Transverse colon (tissue), 4 donors: ENCODE results near the gene UBE2J1. TPM values are rescaled to one million over a fixed set of nuclear protein-coding genes. Genes with fewer than 3 reads are reported as not detected.

ENCODE experiments used
- DNase-seq: peaks from one replicate; pipeline ENCODE4 v3.0.0-alpha.2; 2019
- H3K27ac ChIP-seq, 4 donors: fragments of 200-600 bp; sonication (generic); 2 replicates each; pipeline ENCODE4 v1.5.1; 2016 to 2018; ENCODE audit warnings: inconsistent platforms in 4 of 4
- H3K27me3 ChIP-seq: fragments of 200-600 bp; sonication (generic); 2 replicates; pipeline ENCODE4 v1.5.1; 2017; ENCODE audit warnings: inconsistent platforms
- H3K36me3 ChIP-seq, 4 donors: fragments of 200-600 bp; sonication (generic); 2 replicates each; pipeline ENCODE4 v1.5.1; 2017 to 2019; ENCODE audit warnings: inconsistent platforms in 4 of 4
- H3K4me1 ChIP-seq, 4 donors: fragments of 200-600 bp; sonication (generic); 2 replicates each; pipeline ENCODE4 v1.5.1; 2017 to 2020; ENCODE audit warnings: inconsistent platforms in 4 of 4
- H3K4me3 ChIP-seq, 4 donors: fragments of 200-600 bp; sonication (generic); 1 replicate in 1 of 4; 2 replicates in 3 of 4; pipeline versions ENCODE4 v1.5.1 to v1.6.1; 2017 to 2019; ENCODE audit warnings: inconsistent platforms in 4 of 4
- H3K9me3 ChIP-seq, 2 donors: fragments of 200-600 bp; sonication (generic); 2 replicates each; pipeline ENCODE4 v1.5.1; 2017 to 2019; ENCODE audit warnings: inconsistent platforms in 2 of 2
- CTCF ChIP-seq, 5 experiments: fragments of 200-600 bp in 3 of 5; fragments of 450-650 bp in 2 of 5; sonication (generic) in 3 of 5; IDR thresholded peaks; 1 replicate in 2 of 5; 2 replicates in 3 of 5; pipeline ENCODE4 v1.5.1; 2016 to 2017; ENCODE audit warnings: antibody characterized with exemption in 5 of 5, inconsistent platforms in 3 of 5, mild to moderate bottlenecking in 2 of 5, moderate library complexity in 1 of 5
- EP300 ChIP-seq: sonication (generic); formaldehyde crosslinking; IDR thresholded peaks from one replicate; pipeline ENCODE4 v1.6.1; 2017; ENCODE audit warnings: antibody characterized with exemption, low read depth
- POLR2A ChIP-seq: fragments of 450-650 bp; IDR thresholded peaks from one replicate; pipeline ENCODE4 v1.6.1; 2016; ENCODE audit warnings: antibody characterized with exemption, mild to moderate bottlenecking, moderate library complexity
- POLR2AphosphoS5 ChIP-seq, 3 donors: sonication (generic); formaldehyde crosslinking; IDR thresholded peaks; one replicate each; pipeline ENCODE4 v1.6.1; 2016; ENCODE audit warnings: antibody characterized with exemption in 3 of 3
- WGBS, 2 donors: methylation state at CpG; one replicate each; pipeline ENCODE4 v1.1.5; 2018; ENCODE audit warnings: low coverage in 1 of 2; 5-methylcytosine and 5-hydroxymethylcytosine counted together
- in situ Hi-C, 4 donors: fragments of 200-750 bp; cut with MboI; loops; one replicate each; pipeline versions ENCODE4 v1.15.0 to v1.15.1; 2017; ENCODE audit warnings: low sequenced_read_pairs in 3 of 4, low pct_ligation_motif_present in 1 of 4, low pct_unique_long_range_greater_than_20kb in 1 of 4
- intact Hi-C: fragments of 100-400 bp; cut with DNase I; formaldehyde crosslinking; loops from one replicate; pipeline ENCODE4 v1.15.1; 2023; ENCODE audit warnings: low total_unique reads
- total RNA-seq, 4 donors: library from RNA; depleted of rRNA; stranded (reverse); fragments of >200 nt; gene quantifications; one replicate each; pipeline ENCODE4 v1.1.0, GENCODE V29; 2016

The UBE2J1 gene
- total RNA-seq, 4 donors from 2014 or later = 27.3 to 52.9 (median 38.2) TPM

GRCh38 chr6:89314692-89315091 is 37.8 kb downstream of the UBE2J1 start:
- Histone ChIP-seq H3K27me3 (no peaks in the 10 kb centered on the region), H3K27ac (no peak overlapping the region), H3K36me3 (no peaks in the 10 kb centered on the region), H3K4me1 (peaks cover 13 to 30% (median 17%) of the 10 kb centered on the region in 4 donors), H3K4me3 (no peak overlapping the region), H3K9me3 (no peaks in the 10 kb centered on the region)
- whole genome bisulfite sequencing, 2 donors = 89 to 96% methylated on average over 4 to 7 of the region's 7 CpGs
- intact Hi-C loops = no loop called here
- DNase-seq = no peak
- in situ Hi-C loops = no loop called here
- TF ChIP-seq POLR2AphosphoS5 (IDR thresholded peaks at IDR 0.05) = no peak
- TF ChIP-seq POLR2A = no peak
- no peak for TF ChIP-seq CTCF (IDR thresholded peaks at IDR 0.05)
- no peak for TF ChIP-seq EP300

GRCh38 chr6:89313006-89313405 is 39.5 kb downstream of the UBE2J1 start:
- no peak for TF ChIP-seq POLR2A
- TF ChIP-seq CTCF (IDR thresholded peaks at IDR 0.05) = no peak
- TF ChIP-seq EP300 = no peak
- TF ChIP-seq POLR2AphosphoS5 (IDR thresholded peaks at IDR 0.05) = no peak
- H3K4me1 ChIP-seq = peaks cover 13 to 30% (median 17%) of the 10 kb centered on the region in 4 donors
- H3K4me3 ChIP-seq = no peak overlapping the region
- intact Hi-C loops = no loop called here
- in situ Hi-C loops = no loop called here
- WGBS, 2 donors = 33 to 60% methylated on average over 1 of the region's 1 CpG
- no peak for DNase-seq
- H3K27ac ChIP-seq = peak overlapping the region; percentile 39 to 64 (median 58)
- H3K36me3 ChIP-seq = no peaks in the 10 kb centered on the region
- no peaks in the 10 kb centered on the region for H3K9me3 ChIP-seq
- no peaks in the 10 kb centered on the region for H3K27me3 ChIP-seq

- Histone ChIP-seq H3K9me3 (no peaks in the 10 kb centered on the region), H3K36me3 (no peaks in the 10 kb centered on the region), H3K4me3 (no peak overlapping the region), H3K4me1 (peaks cover 13 to 30% (median 17%) of the 10 kb centered on the region in 4 donors), H3K27ac (peak overlapping the region; percentile 39 to 64 (median 58)), H3K27me3 (no peaks in the 10 kb centered on the region)
- in situ Hi-C loops (no loop called here), intact Hi-C loops (no loop called here)
- TF ChIP-seq POLR2A = no peak
- TF ChIP-seq CTCF (IDR thresholded peaks at IDR 0.05) = peak in 3 of 5 experiments; percentile 16 to 32 (median 19)
- 5 to 47% methylated on average over 3 to 9 of the region's 9 CpGs for WGBS, 2 donors
- DNase-seq = peak; percentile 55
Observed at GRCh38 chr6:89311853-89312531, 40.5 kb downstream of the UBE2J1 start.

- Histone ChIP-seq H3K27me3 (no peaks in the 10 kb centered on the region), H3K27ac (peak overlapping the region in 3 of 4 donors; percentile 39 to 62 (median 53)), H3K36me3 (no peaks in the 10 kb centered on the region), H3K9me3 (no peaks in the 10 kb centered on the region), H3K4me1 (peaks cover 13 to 30% (median 17%) of the 10 kb centered on the region in 4 donors), H3K4me3 (no peak overlapping the region)
- 59% methylated on average over 5 of the region's 5 CpGs; no CpG with 5 or more reads in 1 of the 2 donors for WGBS, 2 donors
- in situ Hi-C loops (no loop called here), intact Hi-C loops (no loop called here)
- TF ChIP-seq CTCF (IDR thresholded peaks at IDR 0.05) = peak in 1 of 5 experiments; percentile 16
- TF ChIP-seq POLR2AphosphoS5 (IDR thresholded peaks at IDR 0.05) = no peak
- TF ChIP-seq EP300 = no peak
- DNase-seq = no peak
Observed at GRCh38 chr6:89311530-89311852, 41.0 kb downstream of the UBE2J1 start.
